Sigmoid colon (tissue), 7 donors: ENCODE results near the gene FEZ2. TPM values are rescaled to one million over a fixed set of nuclear protein-coding genes. Genes with fewer than 3 reads are reported as not detected.
A peak's percentile ranks its signal among the peaks of the same experiment; 100 is the strongest.

Experiments
- DNase-seq: peaks from one replicate; pipeline ENCODE4 v3.0.0-alpha.2; 2019
- H3K27ac ChIP-seq, 4 donors: fragments of 200-600 bp; sonication (generic); one replicate each; pipeline ENCODE4 v1.5.1; 2016 to 2019; ENCODE audit warnings: mild to moderate bottlenecking in 1 of 4
- H3K27me3 ChIP-seq, 3 donors: fragments of 200-600 bp; sonication (generic); one replicate each; pipeline ENCODE4 v1.5.1; 2019; ENCODE audit warnings: mild to moderate bottlenecking in 1 of 3
- H3K36me3 ChIP-seq, 4 donors: fragments of 200-600 bp; sonication (generic); one replicate each; pipeline ENCODE4 v1.5.1; 2016 to 2019
- H3K4me1 ChIP-seq, 4 donors: fragments of 200-600 bp; sonication (generic); one replicate each; pipeline ENCODE4 v1.5.1; 2017 to 2019
- H3K4me3 ChIP-seq, 4 donors: fragments of 200-600 bp; sonication (generic); one replicate each; pipeline ENCODE4 v1.5.1; 2017 to 2019; ENCODE audit warnings: mild to moderate bottlenecking in 2 of 4, moderate library complexity in 1 of 4
- H3K9me3 ChIP-seq, 4 donors: fragments of 200-600 bp in 3 of 4; sonication (generic) in 3 of 4; one replicate each; pipeline versions ENCODE4 v1.5.1 to v1.6.1; 2013 to 2019
- CTCF ChIP-seq, 4 experiments: fragments of 450-650 bp in 3 of 4; fragments of 200-600 bp in 1 of 4; IDR thresholded peaks; one replicate each; pipeline ENCODE4 v1.5.1; 2016 to 2019; ENCODE audit warnings: antibody characterized with exemption in 4 of 4, mild to moderate bottlenecking in 3 of 4, moderate library complexity in 2 of 4
- EP300 ChIP-seq, 4 donors: sonication (generic); formaldehyde crosslinking; IDR thresholded peaks; one replicate each; pipeline ENCODE4 v1.6.1; 2017; ENCODE audit warnings: antibody characterized with exemption in 4 of 4
- POLR2A ChIP-seq, 2 donors: fragments of 450-650 bp; IDR thresholded peaks; one replicate each; pipeline ENCODE4 v1.6.1; 2016; ENCODE audit warnings: antibody characterized with exemption in 2 of 2, mild to moderate bottlenecking in 2 of 2, moderate library complexity in 2 of 2
- POLR2AphosphoS5 ChIP-seq, 4 donors: sonication (generic); formaldehyde crosslinking; IDR thresholded peaks; one replicate each; pipeline ENCODE4 v1.6.1; 2017; ENCODE audit warnings: antibody characterized with exemption in 4 of 4
- WGBS, 2 donors: extraction: QIAGEN DNeasy Blood & Tissue Kit; methylation state at CpG; one replicate each; pipeline ENCODE4 v1.1.7; 2013; 5-methylcytosine and 5-hydroxymethylcytosine counted together
- intact Hi-C: fragments of 100-400 bp; cut with DNase I; formaldehyde crosslinking; loops from one replicate; pipeline ENCODE4 v1.15.1; 2023
- polyA plus RNA-seq, 3 donors: library from polyadenylated mRNA; stranded (reverse); fragments of 200-250 nt; gene quantifications; one replicate each; pipeline ENCODE4 v1.2.3, GENCODE V29; 2013
- total RNA-seq, 4 donors: library from RNA; depleted of rRNA; stranded (reverse); fragments of >200 nt; gene quantifications; one replicate each; pipeline ENCODE4 v1.1.0, GENCODE V29; 2016
- donor health status: healthy with polysubstance abuse.
- donor health status: Bipolar disorder and iron deficiency.
- donor health status: healthy.

The FEZ2 gene
- total RNA-seq (10 to 100 TPM; 36.2 to 53.9 (median 47.6) TPM), polyA plus RNA-seq (10 to 100 TPM; 25.9 to 44.2 (median 34.8) TPM)

DNA sequence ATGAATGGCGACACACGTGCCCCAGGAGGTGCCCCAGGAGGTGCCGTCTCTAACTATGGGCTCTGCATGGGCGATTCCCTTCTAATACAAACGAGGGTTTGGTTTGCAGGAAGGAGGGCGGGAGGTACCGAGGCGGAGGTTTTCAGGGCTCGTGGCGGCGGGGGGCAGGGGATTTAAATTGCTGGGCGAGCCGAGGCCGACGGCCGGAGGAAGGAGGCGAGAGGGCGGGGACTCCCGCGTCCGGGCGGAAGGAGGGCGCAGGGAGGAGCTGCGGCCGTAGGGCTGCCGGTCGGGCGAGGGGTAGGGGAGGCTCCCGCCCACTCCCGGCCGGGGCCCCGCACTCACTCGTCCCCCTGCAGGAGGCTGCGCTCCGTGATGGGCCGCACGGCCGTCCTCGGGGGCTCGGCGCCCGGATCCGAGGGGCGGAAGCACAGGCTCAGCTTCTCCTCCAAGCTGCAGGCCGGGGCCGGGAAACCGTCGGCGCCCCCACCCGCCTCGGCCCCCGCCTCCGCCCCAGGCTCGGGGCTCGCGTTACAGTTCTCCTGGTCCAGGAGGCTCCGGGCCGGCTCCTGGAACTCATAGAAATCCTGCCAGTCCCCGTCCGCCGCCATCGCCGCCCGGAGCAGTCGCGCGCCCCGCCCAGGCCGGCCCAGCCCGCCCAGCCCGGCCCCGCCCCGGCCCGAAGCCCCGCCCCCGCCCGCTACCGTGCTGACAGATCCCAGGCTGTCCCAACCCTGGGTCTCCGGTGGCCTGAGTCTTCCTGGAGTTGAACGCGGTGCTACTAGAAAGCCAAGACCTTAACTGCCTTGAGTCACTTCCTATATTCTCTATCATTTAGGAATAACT is at the start of gene FEZ2:
FEZ2 (minus strand) TSS at position 637 of the 846 bp plus-strand sequence; CDS start at position 611, 26 bp downstream.
- no peak for TF ChIP-seq EP300 (IDR thresholded peaks at IDR 0.05)
- TF ChIP-seq POLR2A (IDR thresholded peaks at IDR 0.05): no peak
- peak in 3 of 4 donors; percentile 3 to 44 (median 22) for TF ChIP-seq POLR2AphosphoS5 (IDR thresholded peaks at IDR 0.05)
- TF ChIP-seq CTCF (IDR thresholded peaks at IDR 0.05): no peak
- DNase-seq: peak; percentile 84
- 0 to 1% methylated on average over 81 of the region's 81 CpGs for WGBS, 2 donors
- Histone ChIP-seq H3K27ac (peak within 1 kb of the TSS; percentile 97 to 100 (median 98)), H3K36me3 (no peaks in the 10 kb centered on the region), H3K4me1 (peaks cover 0 to 36% (median 27%) of the 10 kb centered on the region in 4 donors), H3K4me3 (peak within 1 kb of the TSS; percentile 92 to 100 (median 98)), H3K27me3 (no peaks in the 10 kb centered on the region), H3K9me3 (no peaks in the 10 kb centered on the region)
- intact Hi-C loops: loop anchor here (2.0 kb wide), 1 partner anchor 243 kb away; the partner anchor contains the start of gene CRIM1

- Histone ChIP-seq H3K27ac (peak overlapping the region in 3 of 4 donors; percentile 40 to 61 (median 55)), H3K27me3 (no peaks in the 10 kb centered on the region), H3K4me1 (peaks cover 0 to 18% (median 13%) of the 10 kb centered on the region in 4 donors), H3K36me3 (no peaks in the 10 kb centered on the region), H3K9me3 (no peaks in the 10 kb centered on the region), H3K4me3 (no peak overlapping the region)
- WGBS, 2 donors: 85 to 94% methylated on average over 3 of the region's 3 CpGs
- intact Hi-C loops: no loop called here
- TF ChIP-seq POLR2AphosphoS5 (IDR thresholded peaks at IDR 0.05) (peak in 1 of 4 donors; percentile 30), EP300 (IDR thresholded peaks at IDR 0.05) (no peak), POLR2A (IDR thresholded peaks at IDR 0.05) (no peak), CTCF (IDR thresholded peaks at IDR 0.05) (no peak)
- no peak for DNase-seq
Measured at GRCh38 chr2:36634981-36635597, 37.1 kb upstream of the FEZ2 start.

- Histone ChIP-seq H3K9me3 (no peaks in the 10 kb centered on the region), H3K4me1 (peaks cover 0 to 18% (median 13%) of the 10 kb centered on the region in 4 donors), H3K4me3 (no peak overlapping the region), H3K27ac (no peak overlapping the region), H3K27me3 (no peaks in the 10 kb centered on the region), H3K36me3 (no peaks in the 10 kb centered on the region)
- TF ChIP-seq POLR2A (IDR thresholded peaks at IDR 0.05) (no peak), POLR2AphosphoS5 (IDR thresholded peaks at IDR 0.05) (no peak), CTCF (IDR thresholded peaks at IDR 0.05) (no peak), EP300 (IDR thresholded peaks at IDR 0.05) (no peak)
- WGBS, 2 donors: 87 to 94% methylated on average over 2 of the region's 2 CpGs
- no peak for DNase-seq
- intact Hi-C loops: no loop called here
Measured at GRCh38 chr2:36633470-36634092, 35.6 kb upstream of the FEZ2 start.

DNA sequence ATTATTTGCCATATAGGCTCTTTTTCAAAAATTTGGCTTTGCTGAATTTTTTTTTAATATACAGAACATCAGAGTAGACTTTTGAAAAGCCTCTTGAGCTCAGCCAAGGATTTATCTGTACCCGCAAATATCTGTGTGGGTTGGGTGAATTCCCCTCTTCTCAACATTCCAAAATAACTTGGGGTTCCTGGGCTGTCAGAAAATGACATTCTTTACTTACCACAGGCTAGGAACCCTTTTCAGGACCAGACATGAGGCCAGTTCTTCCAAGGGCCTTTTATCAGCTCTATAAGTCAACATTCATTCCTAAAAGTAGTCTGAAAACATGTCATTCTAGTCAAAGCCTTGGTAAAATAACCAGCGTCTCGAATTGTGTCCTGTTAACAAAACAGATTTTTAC is 28.8 kb upstream of the FEZ2 start:
- Histone ChIP-seq H3K36me3 (no peaks in the 10 kb centered on the region), H3K27ac (no peak overlapping the region), H3K27me3 (no peaks in the 10 kb centered on the region), H3K9me3 (peaks cover 0 to 9% (median 5%) of the 10 kb centered on the region in 4 donors), H3K4me1 (no peaks in the 10 kb centered on the region), H3K4me3 (no peak overlapping the region)
- 91 to 97% methylated on average over 3 of the region's 3 CpGs for WGBS, 2 donors
- intact Hi-C loops: no loop called here
- TF ChIP-seq POLR2A (IDR thresholded peaks at IDR 0.05) (no peak), EP300 (IDR thresholded peaks at IDR 0.05) (no peak), POLR2AphosphoS5 (IDR thresholded peaks at IDR 0.05) (no peak), CTCF (IDR thresholded peaks at IDR 0.05) (no peak)
- DNase-seq: no peak
